Measurements from ENCODE around the gene PFKFB1. TPM values are rescaled to one million over a fixed set of nuclear protein-coding genes. Genes with fewer than 3 reads are reported as not detected.

The PFKFB1 gene
- polyA plus RNA-seq, 4 donors = 0.41 to 0.58 (median 0.48) TPM

DNA sequence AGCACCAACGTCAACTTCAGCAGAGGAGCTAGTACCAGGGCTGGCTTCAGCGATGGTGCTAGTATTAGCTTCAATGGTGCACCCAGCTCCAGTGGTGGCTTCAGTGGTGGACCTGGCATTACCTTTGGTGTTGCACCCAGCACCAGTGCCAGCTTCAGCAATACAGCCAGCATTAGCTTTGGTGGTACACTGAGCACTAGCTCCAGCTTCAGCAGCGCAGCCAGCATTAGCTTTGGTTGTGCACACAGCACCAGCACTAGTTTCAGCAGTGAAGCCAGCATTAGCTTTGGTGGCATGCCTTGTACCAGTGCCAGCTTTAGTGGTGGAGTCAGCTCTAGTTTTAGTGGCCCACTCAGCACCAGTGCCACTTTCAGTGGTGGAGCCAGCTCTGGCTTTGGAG, 65.1 kb downstream of the PFKFB1 start:
- no peak for DNase-seq (ENCODE audit: low read depth in 4 of 4, low spot score in 3 of 4)

- no peak for DNase-seq (ENCODE audit: low read depth in 4 of 4, low spot score in 3 of 4)
Observed at GRCh38 chrX:54926978-54927377, 67.0 kb downstream of the PFKFB1 start.

DNA sequence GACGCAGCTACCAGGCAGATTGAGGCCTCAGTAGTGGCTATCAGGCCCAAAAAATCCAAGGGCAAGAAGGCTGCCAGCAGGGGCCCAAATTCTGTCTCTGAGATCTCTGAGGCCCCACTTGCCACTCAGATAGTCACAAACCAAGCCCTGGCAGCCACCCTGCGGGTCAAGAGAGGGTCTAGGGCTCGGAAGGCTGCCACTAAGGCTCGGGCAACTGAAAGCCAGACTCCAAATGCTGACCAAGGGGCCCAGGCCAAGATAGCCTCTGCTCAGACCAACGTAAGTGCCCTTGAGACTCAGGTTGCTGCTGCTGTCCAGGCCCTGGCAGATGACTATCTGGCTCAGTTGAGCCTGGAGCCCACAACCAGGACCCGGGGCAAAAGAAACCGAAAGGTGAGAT, 70.6 kb downstream of the PFKFB1 start:
- DNase-seq (ENCODE audit: low read depth in 4 of 4, low spot score in 3 of 4) = no peak

DNA sequence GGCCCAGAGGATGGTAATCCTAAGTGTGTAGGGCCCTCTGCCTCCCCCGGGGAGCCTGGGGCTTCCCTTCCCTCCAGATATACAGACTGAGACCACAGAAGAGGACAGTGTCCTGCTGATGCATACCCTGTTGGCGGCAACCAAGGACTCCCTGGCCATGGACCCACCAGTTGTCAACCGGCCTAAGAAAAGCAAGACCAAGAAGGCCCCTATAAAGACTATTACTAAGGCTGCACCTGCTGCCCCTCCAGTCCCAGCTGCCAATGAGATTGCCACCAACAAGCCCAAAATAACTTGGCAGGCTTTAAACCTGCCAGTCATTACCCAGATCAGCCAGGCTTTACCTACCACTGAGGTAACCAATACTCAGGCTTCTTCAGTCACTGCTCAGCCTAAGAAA, 71.4 kb downstream of the PFKFB1 start:
- no peak for DNase-seq (ENCODE audit: low read depth in 4 of 4, low spot score in 3 of 4)

DNA sequence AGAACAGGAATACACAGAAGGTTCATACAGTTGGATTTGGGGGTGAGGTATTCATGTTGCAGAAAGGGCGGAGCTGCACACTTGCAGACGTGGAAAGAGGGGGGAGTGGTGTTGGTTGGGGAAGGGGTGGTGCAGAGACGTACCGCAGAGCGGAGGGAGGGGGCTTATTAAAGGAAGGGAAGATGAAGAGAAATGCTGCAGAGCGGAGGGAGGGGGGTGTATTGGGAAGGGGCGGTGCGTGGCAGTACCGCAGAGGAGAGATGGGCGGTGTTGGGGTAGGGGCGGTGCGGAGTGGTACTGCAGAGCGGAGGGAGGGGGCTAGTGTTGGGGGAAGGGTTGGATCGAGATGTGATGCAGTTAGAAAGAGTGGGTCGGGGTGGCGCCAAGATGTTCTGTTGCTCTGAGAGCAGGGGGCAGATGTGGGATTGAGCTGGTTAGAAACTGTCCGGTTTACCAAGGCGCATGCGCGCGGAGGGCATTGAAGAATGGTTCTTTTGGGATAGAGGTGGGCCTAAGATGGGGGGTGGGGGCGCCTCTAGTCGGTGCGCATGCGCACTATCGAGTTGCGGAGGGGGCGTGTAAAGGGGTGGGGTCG, 72.5 kb downstream of the PFKFB1 start:
- DNase-seq (ENCODE audit: low read depth in 4 of 4, low spot score in 3 of 4) = peak; percentile 44 to 71 (median 50)

DNA sequence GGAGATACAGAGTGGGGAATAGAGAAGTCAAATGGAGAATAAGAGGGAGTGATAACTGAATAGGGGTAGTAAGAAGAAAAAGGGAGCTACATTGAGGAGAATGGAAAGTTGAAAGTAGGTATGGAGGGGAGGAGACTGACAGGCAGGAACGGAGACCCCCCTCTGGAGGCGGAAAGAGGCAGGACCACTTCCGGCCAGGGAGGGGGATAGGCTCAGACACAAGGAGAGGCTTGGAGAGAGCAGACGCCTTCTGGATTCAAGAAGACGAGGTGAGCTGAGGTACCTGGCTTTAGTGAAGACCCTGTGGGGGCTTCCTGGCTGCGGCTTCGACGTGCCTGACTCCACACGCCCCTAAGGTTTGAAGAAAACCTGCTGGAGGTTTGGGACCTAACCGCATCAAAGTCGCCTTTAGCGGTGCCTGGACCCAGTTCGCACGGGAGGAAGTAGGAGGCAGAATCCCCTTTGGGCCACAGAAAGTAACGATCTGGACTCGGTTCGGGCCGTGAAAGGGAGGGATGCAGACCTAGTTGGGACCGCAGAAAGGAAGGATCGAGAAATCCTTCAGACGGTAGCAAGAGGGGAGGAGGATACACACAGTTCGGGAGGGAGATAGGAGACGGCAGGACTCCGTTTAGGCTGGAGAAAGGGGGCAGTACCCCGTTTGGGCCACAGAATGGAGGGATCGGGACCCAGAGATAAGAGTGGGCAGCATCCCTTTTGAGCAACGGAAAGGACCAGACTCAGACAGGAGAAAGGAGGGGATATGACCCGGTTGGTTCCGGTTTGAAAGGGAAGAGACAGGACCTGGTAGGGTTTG, 73.2 kb downstream of the PFKFB1 start, which contains the start of gene TRO:
TSS of gene TRO (plus strand) at position 215 of the 817 bp plus-strand sequence. CDS start 1,423 bp downstream, outside the sequence.
- peak; percentile 12 to 36 (median 24) for DNase-seq (ENCODE audit: low read depth in 4 of 4, low spot score in 3 of 4)

- no peak for DNase-seq (ENCODE audit: low read depth in 4 of 4, low spot score in 3 of 4)
Observed at GRCh38 chrX:54909941-54910340, 84.0 kb downstream of the PFKFB1 start.

DNA sequence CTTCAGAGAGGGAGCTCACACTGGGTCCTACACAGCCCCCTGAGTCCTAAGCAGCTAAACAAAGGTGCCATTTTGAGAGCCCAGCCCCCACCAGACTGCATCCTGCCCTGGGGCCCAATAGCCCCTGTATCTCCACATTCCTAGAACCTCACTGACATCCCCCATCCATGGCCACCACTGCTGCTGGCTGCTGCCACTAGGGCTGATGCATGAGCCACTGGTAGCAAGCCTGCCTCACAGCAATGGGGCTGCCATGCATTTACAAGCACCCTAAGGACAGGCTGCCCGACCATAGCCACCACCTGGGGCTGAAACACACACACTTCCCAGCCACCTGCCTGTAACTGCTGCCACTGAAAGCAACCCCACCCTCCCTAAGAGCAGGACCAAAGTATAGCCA, 99.8 kb downstream of the PFKFB1 start:
- DNase-seq (ENCODE audit: low read depth in 4 of 4, low spot score in 3 of 4) = no peak

DNA sequence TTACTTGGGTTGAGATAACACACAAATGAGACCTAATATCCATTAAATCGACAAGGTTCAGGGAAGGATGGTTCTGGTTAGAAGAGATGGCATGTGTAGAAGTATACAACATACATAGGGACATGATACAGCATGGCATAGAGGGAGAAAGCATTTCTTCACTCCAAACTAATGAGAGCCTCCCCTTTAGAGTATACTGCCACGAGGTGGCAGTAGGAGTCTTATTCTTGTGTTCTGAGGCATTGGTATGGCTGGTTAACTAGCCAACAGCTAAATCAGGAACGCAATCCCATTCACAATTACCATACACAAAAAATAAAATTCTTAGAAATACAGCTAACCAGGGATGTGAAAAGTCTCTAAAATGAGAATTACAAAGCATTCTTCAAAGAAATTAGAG, 102.4 kb downstream of the PFKFB1 start:
- no peak for DNase-seq (ENCODE audit: low read depth in 4 of 4, low spot score in 3 of 4)

- DNase-seq (ENCODE audit: low read depth in 4 of 4, low spot score in 3 of 4) = no peak
Observed at GRCh38 chrX:54885740-54886139, 108.2 kb downstream of the PFKFB1 start.

Other genes starting within 250 kb of the PFKFB1 start
- under 1 TPM; 0.04 to 0.19 (median 0.06) TPM for gene ITIH6, start 195.9 kb downstream of the PFKFB1 start, polyA plus RNA-seq (ENCODE audit: insufficient read length in 4 of 4)
- 100 to 1,000 TPM; 650 to 710 (median 697) TPM for gene MAGED2, start 186.4 kb downstream of the PFKFB1 start, polyA plus RNA-seq (ENCODE audit: insufficient read length in 4 of 4)
- 100 to 1,000 TPM in 3 of 4 donors, 10 to 100 TPM in 1; 98.6 to 111 (median 104) TPM for gene TRO, start 73.4 kb downstream of the PFKFB1 start, polyA plus RNA-seq (ENCODE audit: insufficient read length in 4 of 4)
- gene APEX2, start 6.2 kb upstream of the PFKFB1 start, polyA plus RNA-seq (ENCODE audit: insufficient read length in 4 of 4) = 10 to 100 TPM; 17.2 to 18.8 (median 18.0) TPM
- gene ALAS2, start 36.8 kb upstream of the PFKFB1 start, polyA plus RNA-seq (ENCODE audit: insufficient read length in 4 of 4) = 10 to 100 TPM in 3 of 4 donors, 1 to 10 TPM in 1; 9.6 to 20.3 (median 15.4) TPM
- not detected for gene PAGE2B, start 80.8 kb upstream of the PFKFB1 start, polyA plus RNA-seq (ENCODE audit: insufficient read length in 4 of 4)
- gene PAGE2, start 94.8 kb upstream of the PFKFB1 start, polyA plus RNA-seq (ENCODE audit: insufficient read length in 4 of 4) = not detected
- gene PAGE5, start 226.2 kb upstream of the PFKFB1 start, polyA plus RNA-seq (ENCODE audit: insufficient read length in 4 of 4) = not detected

Data from right renal pelvis (tissue), 4 donors.